Stimulated activated CD4-positive, alpha-beta T cell treated with anti-CD3 and anti-CD28 coated beads, Interleukin-4, amount 100 ng/mL, for 24 hours (primary cell): ENCODE measurements around the gene DERL3.

Experiments
- DNase-seq: peaks from one replicate; pipeline ENCODE4 v3.0.0-alpha.2; 2020

Gene DERL3

GRCh38 chr22:23828800-23829680 is 9.8 kb downstream of the DERL3 start:
- no peak for DNase-seq

DNA sequence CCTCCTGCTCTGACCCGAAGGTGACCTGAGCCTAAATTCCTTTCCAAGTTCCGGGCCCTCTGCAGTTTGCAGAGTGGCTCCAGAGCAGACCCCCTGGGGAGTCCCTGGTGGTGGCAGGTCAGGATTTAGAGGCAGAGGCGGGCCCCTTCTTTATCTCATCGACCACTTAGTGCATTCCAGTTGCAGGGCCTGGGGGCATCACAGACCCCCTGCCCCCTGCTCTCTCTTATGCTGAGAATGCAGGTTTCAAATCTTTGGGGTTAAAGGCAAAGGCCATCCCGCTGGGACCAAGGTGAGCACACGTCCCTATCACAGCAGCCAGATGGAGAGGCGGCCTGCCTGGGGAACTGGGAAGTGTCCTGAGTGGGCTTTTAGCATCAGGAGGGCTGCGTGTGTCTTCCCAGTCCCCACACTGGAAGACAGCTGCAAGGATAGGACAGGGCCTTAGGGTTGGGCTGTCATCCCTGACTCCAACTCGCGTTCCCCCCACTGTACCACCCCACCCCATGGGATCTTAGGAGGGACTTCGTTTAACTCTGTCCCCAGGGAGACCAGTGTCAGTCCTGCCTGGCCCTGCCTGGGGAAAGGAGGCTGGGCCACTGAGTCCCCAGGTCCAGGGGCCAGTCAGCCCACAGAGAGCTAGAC is 11.3 kb downstream of the DERL3 start:
- DNase-seq, result no peak

- DNase-seq, result no peak
Measured at GRCh38 chr22:23826510-23827350, 12.1 kb downstream of the DERL3 start.

- no peak for DNase-seq
Measured at GRCh38 chr22:23825246-23825905, 13.4 kb downstream of the DERL3 start.

GRCh38 chr22:23824476-23825245 is 14.1 kb downstream of the DERL3 start:
- no peak for DNase-seq

DNA sequence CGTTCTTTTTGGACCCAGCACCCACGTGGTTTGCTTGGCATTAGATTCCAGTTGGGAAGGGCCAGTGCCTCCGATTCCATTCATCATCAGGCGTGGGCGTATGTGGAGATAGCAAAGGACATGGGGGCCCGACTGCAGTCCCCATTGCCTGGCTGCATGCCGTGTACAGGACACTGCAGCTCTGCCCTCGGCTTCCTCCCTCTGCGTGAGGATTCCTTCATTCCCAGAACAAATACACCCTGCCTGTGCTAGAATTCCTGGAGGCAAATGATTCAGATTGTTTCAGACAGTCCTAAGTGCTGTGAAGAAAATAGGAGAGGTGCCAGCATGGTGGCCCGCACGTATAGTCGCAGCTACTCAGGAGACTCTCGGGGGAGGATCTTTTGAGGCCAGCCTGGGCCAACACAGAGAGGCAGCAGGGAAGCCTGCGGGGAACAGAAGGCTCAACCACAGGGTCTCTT is 15.4 kb downstream of the DERL3 start:
- DNase-seq, result no peak

- DNase-seq, result no peak
Measured at GRCh38 chr22:23822101-23822671, 16.6 kb downstream of the DERL3 start.

DNA sequence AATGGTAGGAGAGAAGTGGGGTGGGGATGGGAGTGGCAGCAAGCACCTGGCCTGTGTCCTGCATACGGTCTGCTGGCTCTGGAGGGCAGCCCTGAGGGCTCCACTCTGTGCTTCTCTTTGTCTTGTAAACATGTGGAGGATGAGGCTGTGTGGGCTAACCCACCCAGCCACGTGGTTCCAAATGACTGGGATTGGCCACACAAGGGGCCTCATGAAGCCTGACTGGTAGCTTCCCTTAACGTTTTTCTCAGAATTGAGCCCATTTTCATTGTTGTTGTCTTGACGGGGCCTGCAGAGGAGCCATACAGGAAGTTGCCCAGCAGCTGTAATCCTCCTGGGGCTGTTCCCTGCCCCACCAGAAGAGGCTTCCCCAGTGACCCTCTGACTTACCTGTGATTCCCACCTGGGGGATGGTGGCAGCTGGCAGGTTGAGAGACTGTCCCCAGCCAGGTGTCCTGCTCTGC is 18.0 kb downstream of the DERL3 start:
- DNase-seq, result no peak

- DNase-seq, result no peak
Measured at GRCh38 chr22:23818541-23818940, 20.3 kb downstream of the DERL3 start.

GRCh38 chr22:23817146-23817545 is 21.7 kb downstream of the DERL3 start:
- DNase-seq, result no peak

DNA sequence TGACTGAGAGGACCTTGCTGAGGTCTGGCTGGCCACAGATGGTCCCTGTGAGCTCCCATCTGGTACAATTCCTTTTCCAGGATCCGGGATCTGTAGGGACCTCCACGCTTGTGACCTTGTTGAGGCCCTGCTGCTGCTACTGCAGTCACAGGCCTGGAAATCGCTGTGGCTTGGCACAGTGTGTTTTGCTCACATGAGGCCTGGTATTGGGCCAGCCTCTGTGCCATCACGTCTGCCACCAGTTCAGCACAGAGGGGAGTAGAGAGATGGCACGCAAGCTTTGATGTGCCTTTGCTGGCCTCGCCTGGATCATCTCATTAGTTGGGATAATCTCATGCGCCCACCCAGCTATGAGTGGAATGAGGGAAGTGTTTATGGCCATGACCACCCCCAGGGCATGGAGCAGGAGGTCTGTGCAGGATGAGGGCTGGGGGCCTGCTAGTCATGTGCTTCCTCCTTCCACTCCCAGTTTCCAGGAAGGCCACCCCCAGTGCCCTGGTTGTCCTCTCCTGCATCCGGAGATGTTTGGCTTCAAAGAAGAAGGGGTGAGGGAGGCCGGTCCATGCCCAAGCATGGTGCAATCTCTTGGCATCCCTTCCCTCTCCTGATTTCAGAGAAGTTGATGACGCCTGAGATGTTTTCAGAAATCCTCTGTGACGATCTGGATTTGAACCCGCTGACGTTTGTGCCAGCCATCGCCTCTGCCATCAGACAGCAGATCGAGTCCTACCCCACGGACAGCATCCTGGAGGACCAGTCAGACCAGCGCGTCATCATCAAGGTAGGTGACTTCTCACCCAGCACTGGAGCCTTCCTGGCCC is 22.4 kb downstream of the DERL3 start:
- no peak for DNase-seq

- DNase-seq, result no peak
Measured at GRCh38 chr22:23815541-23816155, 23.2 kb downstream of the DERL3 start.

DNA sequence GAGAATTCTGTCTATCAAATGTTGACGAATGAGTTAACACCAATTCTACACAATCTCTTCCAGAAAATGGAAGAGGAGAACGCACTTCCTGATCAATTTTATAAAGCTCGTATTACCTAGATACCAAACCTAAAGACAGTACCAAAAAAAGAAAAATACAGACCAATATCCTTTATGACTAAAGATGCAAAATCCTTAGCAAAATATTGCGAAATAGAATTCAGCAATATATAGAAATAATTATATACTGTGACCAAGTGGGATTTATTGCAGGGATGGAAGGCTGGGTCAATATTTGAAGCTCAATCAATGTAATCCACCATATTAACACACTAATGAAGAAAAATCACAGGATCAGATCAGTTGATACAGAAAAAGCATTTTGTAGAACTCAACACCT is 26.4 kb downstream of the DERL3 start:
- no peak for DNase-seq

DNA sequence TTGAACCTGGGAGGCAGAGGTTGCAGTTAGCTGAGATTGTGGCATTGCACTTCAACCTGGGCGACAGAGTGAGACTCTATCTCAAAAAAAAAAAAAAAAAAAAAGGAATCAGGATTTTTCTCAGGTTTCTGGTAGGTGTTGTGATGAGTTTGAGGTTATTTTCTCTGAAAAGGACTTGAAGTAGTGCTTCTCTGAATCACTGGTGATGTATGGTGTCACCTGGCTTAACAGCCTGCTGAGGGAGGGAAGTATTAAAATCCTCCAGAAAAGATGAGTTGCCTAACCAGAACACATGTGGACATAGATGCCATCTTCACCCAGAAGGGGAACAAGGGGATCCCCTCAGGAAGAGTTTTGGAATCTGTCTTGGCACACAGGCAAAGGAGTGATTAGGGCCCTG is 32.0 kb downstream of the DERL3 start:
- no peak for DNase-seq

- DNase-seq, result no peak
Measured at GRCh38 chr22:23804781-23805291, 34.0 kb downstream of the DERL3 start.

GRCh38 chr22:23803001-23803819 is 35.6 kb downstream of the DERL3 start:
- DNase-seq, result no peak

DNA sequence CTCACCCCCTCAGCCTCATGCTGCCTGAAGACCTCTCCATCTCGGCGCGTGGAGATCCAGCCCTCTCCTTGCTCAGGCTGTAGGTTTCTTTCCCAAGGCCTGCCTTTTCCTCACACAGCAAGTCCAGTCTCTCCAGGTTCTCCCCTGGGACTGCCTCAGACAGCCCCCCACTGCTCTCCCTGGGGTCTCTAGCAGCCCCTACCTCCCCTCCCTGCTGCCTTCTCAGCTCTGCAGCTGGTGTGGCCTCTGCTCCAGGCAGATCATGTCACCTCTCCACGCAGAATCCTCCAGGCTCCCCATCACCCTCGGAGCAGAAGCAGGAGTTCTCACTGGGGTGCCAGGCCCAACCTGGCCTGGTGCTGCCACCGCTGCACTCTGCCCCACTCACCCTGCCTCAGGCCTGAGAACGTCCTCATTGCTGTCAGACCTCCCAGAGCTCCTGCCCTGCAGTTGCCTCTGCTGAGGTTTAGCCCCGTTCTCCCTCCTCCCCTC is 36.9 kb downstream of the DERL3 start:
- DNase-seq, result no peak

DNA sequence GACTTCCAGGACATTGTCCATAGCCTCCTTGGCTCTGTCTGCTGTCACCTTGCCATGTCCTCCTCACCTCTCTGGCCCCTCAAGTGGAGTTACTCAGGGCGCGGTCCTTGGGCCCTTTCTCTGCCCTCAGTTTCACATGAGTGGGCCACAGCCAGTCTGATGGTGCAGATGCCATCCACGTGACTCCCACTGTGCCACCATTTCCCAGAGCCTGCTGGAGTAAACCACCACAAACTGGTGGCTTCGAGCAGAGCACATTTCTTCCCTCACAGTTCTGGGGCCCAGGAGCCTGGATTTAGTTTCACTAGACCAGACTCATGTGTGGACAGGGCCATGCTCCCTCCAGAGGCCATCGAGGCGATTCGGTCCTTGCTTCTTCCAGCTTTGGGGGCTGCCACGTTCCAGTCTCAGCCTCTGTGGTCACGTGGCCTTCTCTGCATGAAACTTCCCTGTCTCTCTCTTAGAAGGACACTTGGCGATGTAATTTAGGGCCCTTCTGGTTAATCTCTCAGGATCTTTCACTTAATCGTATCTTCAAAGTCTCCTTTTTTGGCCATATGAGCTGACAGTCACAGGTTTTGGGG is 37.5 kb downstream of the DERL3 start:
- DNase-seq, result no peak
